Activated effector memory CD4-positive, alpha-beta T cell treated with anti-CD3 and anti-CD28 coated beads, Interleukin-2, amount 50 U/mL, for 16 hours (primary cell): ENCODE data around the gene ABCC3.
"Not testable (repeated sequence)": the region's sequence is repeated elsewhere in the genome, so short reads cannot be mapped to it uniquely, and the experiment has no call there.

ENCODE experiments used
- DNase-seq: peaks from one replicate; pipeline ENCODE4 v3.0.0-alpha.2; 2020

The ABCC3 gene

DNA sequence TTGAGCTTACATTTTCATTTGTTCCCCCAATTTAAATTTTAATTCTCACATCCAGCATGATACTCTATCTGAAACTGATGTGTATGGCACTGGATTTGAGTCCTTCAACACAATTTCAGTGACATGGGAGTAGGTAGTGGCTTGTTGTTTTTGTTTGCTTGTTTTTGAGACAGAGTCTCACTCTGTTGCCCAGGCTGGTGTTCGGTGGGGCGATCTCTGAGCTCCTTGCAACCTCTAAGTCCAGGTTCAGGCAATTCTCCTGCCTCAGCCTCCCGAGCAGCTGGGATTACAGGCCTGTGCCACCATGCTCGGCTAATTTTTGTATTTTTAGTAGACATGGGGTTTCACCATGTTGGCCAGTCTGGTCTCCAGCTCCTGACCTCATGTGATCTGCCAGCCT, 74.4 kb downstream of the ABCC3 start:
- DNase-seq, result not testable (repeated sequence)

DNA sequence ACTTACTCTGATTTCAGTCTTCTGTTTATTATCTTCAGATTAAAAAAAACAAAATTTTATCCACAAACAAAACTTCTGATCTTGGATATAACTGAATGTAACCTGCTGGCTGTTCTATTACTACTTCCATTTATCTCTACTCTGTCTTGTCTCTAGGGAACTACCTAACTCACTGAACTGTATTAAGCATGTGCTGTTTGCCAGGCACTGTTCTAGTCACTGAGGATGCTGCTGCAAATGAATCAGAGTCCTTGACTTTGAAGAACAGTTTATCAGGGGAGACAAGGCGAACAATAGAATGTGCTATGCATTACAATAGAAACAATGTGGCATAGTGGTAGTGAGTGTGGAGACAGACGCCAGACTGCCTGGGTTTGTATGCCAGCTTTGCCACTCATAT, 75.3 kb downstream of the ABCC3 start:
- no peak for DNase-seq

- DNase-seq, result no peak
Observed at GRCh38 chr17:50710650-50711049, 76.0 kb downstream of the ABCC3 start.

DNA sequence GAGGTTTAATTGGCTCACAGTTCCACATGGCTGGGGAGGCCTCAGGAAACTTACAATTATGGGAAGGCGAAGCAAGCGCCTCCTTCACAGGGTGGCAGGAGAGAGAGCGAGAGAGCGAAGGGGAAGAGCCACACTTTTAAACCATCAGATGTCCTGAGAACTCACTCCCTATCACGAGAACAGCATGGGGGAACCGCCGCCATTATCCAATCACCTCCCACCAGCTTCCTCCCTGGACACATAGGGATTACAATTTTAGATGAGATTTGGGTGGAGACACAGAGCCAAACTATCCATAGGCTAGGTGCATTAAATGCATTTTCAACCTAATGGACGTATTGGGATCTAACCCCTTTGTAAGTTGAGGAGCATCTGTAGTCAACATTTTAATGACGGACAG, 78.0 kb downstream of the ABCC3 start:
- no peak for DNase-seq

- DNase-seq, result no peak
Observed at GRCh38 chr17:50715471-50715870, 80.8 kb downstream of the ABCC3 start.

DNA sequence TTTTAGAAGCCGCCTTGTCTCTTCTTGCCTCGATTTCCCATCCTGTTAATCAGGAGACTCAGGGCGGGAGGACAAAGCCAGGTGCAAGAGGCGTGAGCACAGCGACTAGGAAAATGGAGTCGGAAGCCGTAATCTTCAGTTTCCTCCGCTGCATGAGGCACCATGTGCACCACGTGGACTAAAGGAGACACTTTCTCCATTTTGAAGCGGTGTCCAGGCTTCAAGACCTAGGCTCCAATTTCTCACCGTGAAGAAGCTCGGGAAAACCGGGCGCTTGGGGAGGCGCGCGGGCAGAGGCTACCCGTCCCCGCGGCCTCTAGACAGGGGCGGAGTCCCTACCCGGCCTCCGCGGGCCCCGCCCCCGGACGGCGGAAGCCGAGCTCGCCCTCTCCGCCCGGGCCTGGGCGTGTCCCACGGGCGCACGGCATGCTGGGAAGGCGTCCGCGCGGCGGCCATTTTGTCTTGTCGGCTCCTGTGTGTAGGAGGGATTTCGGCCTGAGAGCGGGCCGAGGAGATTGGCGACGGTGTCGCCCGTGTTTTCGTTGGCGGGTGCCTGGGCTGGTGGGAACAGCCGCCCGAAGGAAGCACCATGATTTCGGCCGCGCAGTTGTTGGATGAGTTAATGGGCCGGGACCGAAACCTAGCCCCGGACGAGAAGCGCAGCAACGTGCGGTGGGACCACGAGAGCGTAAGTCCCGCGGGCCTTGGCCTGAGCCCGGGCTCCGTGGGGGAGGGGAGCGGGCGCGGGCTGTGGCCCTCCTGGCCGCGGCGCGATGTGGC, 84.7 kb downstream of the ABCC3 start, which contains the start of gene LUC7L3:
Gene LUC7L3, plus strand, starts transcription at position 460 of the 780 bp plus-strand sequence. Its CDS starts 130 bp downstream, at position 590.
- peak; percentile 98 for DNase-seq

DNA sequence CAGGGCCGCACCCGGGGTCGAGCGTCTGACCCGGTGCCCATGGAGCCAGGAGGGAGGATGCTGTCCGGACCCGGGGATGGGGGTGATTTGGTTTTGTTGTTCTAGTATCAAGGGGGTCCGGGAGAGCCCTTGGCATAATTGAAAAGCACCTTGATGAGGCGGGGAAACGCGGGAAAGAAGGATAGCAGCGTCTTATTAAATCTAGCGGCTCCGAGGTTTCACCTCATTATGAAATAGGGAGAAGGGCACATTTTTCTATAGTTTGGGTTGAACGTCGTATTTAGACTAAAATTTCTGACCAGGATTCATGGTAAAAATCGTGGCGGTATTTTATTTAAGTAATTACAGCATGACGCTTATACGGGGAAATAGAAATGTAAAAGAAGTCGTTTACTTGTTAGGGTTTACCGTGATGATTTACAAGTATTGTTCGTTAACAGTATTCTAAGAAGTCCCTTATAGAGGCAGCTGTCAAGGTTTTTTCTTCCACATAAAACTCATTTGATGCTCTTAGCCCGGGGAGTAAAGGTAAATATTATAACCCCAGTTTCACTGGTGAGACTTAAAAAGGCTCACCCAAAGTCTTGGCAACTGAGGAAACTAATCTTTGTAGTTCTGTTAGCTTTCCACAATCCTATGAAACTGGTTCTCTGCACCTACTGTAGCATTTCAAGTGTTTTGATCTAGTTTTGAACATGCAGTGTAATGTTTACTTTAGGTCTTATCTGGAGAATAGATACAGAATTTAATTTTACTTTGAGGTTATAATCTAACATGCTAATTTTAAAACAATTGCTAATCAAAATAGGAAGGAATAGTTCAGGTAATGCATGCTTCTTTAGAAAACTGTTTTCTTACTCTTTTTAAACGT, 85.5 kb downstream of the ABCC3 start:
- DNase-seq, result no peak

DNA sequence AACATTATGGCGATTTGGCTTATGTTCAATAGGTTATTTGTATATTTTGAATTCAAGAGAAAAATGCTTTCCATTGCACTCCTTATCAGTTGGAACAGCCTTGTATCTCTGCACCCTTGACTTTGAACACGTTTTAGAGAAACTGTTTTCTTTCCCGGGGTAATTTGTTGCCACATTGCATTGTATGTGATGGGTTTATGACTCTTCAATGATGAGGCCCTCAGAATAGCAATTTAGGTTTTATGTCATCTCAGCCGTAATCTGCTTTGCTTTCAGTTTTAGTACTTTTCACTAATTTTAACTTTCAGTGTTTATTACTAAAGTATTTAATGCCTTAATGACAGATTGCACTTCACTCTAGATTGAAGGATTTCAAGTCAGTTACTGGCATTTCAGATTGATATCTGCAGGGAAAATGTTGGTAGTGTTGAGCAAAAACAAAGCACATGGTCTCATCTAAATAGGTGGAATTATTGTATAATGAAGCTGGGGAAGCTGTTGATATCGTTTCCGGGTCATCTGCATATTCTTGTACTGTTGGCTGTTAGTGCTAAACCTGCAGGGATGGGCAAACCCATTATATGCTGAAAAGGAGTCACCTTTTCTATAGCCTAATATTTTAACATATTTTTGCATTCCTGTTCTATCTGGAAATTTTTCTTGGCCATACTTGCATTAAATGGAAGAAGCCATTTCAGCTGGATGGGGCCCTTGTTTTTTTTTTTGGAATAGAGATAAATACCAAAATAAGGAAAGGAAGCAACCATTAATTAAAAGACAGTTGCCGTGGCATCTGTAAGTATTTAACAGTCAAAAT, 86.7 kb downstream of the ABCC3 start:
- DNase-seq, result no peak

- no peak for DNase-seq
Observed at GRCh38 chr17:50722746-50723145, 88.1 kb downstream of the ABCC3 start.

DNA sequence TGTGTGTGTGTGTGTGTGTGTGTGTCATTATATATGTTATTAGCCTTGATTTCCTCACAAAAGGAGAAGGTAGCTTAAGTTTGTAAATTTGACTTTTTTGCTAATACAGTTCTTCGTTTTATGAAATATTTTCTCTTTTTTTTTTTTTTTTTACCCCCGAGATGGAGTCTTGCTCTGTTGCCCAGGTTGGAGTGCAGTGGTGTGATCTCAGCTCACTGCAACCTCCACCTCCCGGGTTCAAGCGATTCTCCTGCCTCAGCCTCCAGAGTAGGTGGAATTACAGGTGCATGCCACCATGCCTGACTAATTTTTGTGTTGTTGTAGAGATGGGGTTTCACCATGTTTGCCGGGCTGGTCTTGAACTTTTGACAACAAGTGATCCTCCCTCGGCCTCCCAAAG, 89.9 kb downstream of the ABCC3 start:
- DNase-seq, result not testable (repeated sequence)

DNA sequence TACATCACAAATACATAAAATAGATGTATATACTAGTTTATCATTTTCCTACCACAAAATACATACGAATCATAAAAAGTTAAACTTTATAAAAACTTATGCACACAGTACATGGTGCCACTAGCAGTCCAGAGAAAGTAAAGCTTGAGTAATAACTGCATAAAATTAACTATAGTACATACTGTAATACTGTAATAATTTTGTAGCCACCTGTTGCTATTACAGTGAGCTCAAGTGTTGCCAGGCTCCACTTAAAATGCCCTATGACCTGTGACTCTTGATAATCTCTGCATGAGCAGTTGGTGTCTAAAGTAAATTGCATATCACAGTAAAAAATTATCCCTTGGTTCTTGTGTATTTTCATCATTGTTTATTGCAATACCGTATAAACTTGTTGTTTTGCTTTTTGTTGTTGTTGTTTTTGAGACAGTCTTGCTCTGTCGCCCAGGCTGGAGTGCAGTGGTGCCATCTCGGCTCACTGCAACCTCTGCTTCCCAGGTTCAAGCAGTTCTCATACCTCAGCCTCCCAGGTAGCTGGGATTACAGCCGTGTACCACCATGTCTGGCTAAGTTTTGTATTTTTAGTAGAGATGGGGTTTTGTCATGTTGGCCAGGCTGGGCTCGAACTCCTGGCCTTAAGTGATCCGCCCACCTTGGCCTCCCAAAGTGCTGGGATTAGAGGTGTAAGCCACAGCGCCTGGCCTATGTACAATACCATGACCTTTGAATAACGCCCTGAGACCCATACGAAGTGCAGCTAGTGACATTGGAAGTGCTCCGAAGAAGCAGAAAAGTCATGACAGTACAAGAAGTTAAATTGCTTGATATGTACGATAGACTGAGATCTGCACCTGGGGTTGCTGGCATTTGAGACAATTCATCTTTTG, 91.3 kb downstream of the ABCC3 start:
- no peak for DNase-seq

DNA sequence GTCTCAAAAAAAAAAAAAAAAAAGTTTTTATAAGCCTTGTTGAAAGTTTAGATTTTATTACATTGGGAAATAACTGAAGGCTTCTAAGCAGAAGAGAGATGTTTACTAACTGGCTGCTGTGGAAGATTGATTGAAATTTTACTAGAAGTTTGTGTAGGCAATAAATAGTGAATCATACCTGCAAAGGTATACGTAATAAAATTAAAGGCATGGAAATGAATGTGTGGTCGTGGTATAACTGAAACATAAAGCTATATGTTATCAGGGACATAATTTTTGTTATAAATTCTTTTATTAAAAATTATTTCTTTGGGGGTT, 93.4 kb downstream of the ABCC3 start:
- DNase-seq, result no peak

GRCh38 chr17:50728881-50729765, 94.4 kb downstream of the ABCC3 start:
- no peak for DNase-seq

GRCh38 chr17:50731575-50732460, 97.1 kb downstream of the ABCC3 start:
- DNase-seq, result no peak

GRCh38 chr17:50735287-50735686, 100.6 kb downstream of the ABCC3 start:
- no peak for DNase-seq

DNA sequence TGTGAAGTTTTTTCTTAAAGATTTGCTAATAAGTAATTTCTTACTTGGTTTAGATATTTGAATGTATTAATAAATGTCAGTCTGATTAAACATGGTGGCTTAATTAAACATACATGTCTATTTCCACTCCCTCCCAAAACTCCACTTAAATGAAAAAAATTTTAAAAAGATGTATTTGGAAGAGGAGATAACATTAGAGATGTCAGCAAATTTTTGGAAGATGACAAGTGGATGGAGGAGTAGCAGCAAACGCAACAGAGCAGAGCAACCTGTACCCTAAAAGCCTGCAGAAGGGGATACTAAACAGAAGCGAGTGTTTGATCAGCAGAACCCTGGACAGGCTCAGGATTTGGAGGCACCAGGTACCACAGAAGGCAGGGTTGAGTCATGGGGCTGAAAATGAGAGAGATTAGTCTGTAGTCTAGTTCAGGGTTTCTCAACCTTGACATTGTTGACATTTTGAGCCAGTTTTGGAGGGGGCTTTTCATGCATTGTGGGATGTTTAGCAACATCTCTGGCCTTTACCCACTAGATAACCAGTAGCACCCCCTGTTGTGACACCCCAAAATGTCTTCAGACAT, 102.5 kb downstream of the ABCC3 start:
- DNase-seq, result no peak

- no peak for DNase-seq
Observed at GRCh38 chr17:50739098-50739497, 104.4 kb downstream of the ABCC3 start.
